Endothelial cell of umbilical vein (primary cell): ENCODE data around the gene C3orf22.
"Not testable (repeated sequence)": the region's sequence is repeated elsewhere in the genome, so short reads cannot be mapped to it uniquely, and the experiment has no call there.

Experiments
- CTCF ChIP-seq, 2 donors: IDR thresholded peaks; 1 replicate in 1 of 2; 2 replicates in 1 of 2; pipeline ENCODE4 v1.5.1; 2011; ENCODE audit warnings: low read length in 2 of 2, mild to moderate bottlenecking in 2 of 2, moderate library complexity in 2 of 2, control low read depth in 1 of 2, inconsistent platforms in 1 of 2, low read depth in 1 of 2; ENCODE audit not compliant: insufficient read depth in 1 of 2; ENCODE audit errors: extremely low read depth in 1 of 2
- EZH2 ChIP-seq: IDR thresholded peaks from 2 replicates; pipeline ENCODE4 v1.6.1; 2012; ENCODE audit warnings: borderline replicate concordance, low read depth, mild to moderate bottlenecking, moderate library complexity, low read length, inconsistent platforms; ENCODE audit not compliant: severe bottlenecking
- FOS ChIP-seq: IDR thresholded peaks from 2 replicates; pipeline ENCODE4 v1.6.1; 2011; ENCODE audit warnings: mild to moderate bottlenecking, low read length, moderate library complexity, borderline replicate concordance; ENCODE audit not compliant: insufficient read depth
- GATA2 ChIP-seq: IDR thresholded peaks from 2 replicates; pipeline ENCODE4 v1.7.0; 2011; ENCODE audit warnings: low read depth, mild to moderate bottlenecking, moderate library complexity, mixed read lengths, low read length; ENCODE audit not compliant: insufficient read length, insufficient read depth
- MAX ChIP-seq: IDR thresholded peaks from 2 replicates; pipeline ENCODE4 v1.6.1; 2011; ENCODE audit not compliant: insufficient read depth, insufficient read length
- MYC ChIP-seq: IDR thresholded peaks from one replicate; pipeline ENCODE4 v1.6.1; 2011; ENCODE audit warnings: mild to moderate bottlenecking, low read depth, low read length
- POLR2A ChIP-seq: IDR thresholded peaks from 2 replicates; pipeline ENCODE4 v1.6.1; 2012; ENCODE audit warnings: low read depth, mild to moderate bottlenecking, control low read depth, low read length
- POLR2AphosphoS5 ChIP-seq: IDR thresholded peaks from 2 replicates; pipeline ENCODE4 v1.6.1; 2012; ENCODE audit warnings: low read depth, mild to moderate bottlenecking, control low read depth, low read length, moderate library complexity; ENCODE audit not compliant: insufficient read depth

GRCh38 chr3:126595479-126595878 lies 36.7 kb upstream of the C3orf22 start:
- TF ChIP-seq MAX; CTCF (IDR thresholded peaks at IDR 0.05; ENCODE audit: extremely low read depth in 1 of 2, insufficient read depth in 1 of 2, low read depth in 1 of 2, low read length in 2 of 2); EZH2; MYC; FOS; POLR2AphosphoS5; GATA2; POLR2A: not testable (repeated sequence)
